HG02870 (cell line): Measurements from ENCODE around the gene USP20.
A peak's percentile ranks its signal among the peaks of the same experiment; 100 is the strongest.

Experiments
- ATAC-seq: cut with Tn5 transposase; IDR thresholded peaks from one replicate; pipeline ENCODE4 v1.9.1; 2021; ENCODE audit warnings: mild to moderate bottlenecking, moderate library complexity; ENCODE audit not compliant: unreplicated experiment

Gene USP20

GRCh38 chr9:129822898-129823541 is 12.2 kb upstream of the USP20 start:
- ATAC-seq = no peak

GRCh38 chr9:129823542-129823934 is 11.7 kb upstream of the USP20 start:
- no peak for ATAC-seq

DNA sequence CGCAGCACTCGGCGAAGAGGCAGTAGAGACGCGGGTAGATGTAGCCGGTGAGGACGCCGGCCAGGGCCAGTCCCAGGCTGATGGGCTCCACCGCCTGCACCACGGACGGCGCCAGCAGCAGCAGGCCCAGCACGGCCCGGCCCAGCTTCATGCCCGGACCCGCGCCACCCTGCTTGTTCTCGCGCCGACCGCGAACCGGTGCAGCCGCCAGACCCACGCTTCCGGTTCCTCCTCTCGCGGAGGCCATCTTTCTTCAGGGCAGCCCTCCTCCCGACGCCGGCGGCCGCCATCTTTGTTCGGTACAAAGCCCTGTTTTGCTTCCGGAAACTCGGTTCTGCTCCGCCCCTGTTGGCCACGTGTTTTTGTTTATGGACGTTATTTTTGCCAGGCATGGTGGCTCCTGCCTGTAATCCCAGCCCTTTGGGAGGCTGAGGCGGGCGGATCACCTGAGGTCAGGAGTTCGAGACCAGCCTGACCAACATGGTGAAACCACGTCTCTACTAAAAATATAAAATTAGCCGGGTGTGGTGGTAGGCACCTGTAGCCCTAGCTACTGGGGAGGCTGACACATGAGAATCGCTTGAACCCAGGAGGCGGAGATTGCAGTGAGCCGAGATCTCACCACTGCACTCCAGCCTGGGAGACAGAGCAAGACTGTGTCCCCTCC is 11.2 kb upstream of the USP20 start, which contains the start of gene TOR1A:
Gene TOR1A, minus strand, starts transcription at position 202 of the 667 bp plus-strand sequence. Its CDS starts 51 bp downstream, at position 151.
- ATAC-seq = peak; percentile 88

DNA sequence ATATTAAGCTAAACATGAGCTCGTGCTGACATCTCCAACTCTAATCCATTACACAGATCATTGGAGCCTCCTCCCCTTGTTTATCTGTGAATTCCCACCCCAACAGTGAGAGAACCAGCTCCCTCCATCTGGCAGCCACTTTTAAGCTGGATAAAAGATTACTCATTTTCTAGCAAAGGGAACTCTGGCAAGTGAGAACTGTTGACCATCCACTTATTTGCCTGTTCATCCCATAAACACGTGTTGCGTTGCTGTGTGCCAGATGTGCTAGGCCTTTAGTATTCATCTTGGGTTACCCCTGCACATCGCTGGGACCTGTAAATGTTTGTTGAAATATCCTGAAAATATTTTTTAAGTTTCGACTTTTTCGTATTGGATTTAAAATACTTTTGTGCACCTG is 8.9 kb upstream of the USP20 start:
- ATAC-seq = no peak

DNA sequence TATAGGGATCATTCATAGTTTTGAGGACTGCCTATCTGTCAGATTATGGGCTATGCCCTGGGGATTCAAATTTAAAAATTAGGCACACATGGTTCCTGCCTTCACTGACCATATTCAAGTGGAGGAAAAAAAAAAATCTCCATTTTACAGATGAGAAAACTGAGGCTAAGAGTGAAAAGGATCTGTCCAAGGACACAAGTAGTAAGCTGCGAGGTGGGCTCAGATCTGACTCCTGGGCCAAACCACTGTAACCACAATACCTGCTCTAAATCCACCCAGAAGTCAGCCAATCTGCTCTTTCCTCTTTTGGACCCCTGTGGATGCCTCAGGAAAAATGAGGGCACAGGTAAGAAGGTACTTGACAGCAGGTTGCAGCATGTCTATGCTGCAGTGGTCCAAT is 8.5 kb upstream of the USP20 start:
- ATAC-seq = no peak

DNA sequence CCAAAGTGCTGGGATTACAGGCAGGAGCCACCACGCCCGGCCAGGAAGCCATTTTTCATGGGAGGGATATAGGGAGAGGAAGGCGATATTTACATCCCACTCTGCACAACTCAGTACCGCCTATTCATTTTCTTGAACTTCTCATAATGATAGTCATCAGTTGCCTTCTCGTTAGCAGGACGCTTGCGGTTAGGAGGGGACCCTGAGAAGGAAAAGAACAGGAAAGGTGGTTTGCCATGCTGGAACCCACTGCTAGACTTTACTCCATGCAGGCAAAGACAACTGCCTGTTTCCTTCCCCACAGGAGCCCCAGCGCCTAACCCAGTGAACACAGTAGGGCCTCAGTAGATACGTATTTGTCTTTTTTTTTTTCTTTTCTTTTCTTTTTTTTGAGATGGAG is 7.2 kb upstream of the USP20 start:
- no peak for ATAC-seq

- no peak for ATAC-seq
These were observed 6.3 kb upstream of the USP20 start for GRCh38 chr9:129828969-129829368.

GRCh38 chr9:129832982-129833381 is 2.3 kb upstream of the USP20 start:
- ATAC-seq = no peak

DNA sequence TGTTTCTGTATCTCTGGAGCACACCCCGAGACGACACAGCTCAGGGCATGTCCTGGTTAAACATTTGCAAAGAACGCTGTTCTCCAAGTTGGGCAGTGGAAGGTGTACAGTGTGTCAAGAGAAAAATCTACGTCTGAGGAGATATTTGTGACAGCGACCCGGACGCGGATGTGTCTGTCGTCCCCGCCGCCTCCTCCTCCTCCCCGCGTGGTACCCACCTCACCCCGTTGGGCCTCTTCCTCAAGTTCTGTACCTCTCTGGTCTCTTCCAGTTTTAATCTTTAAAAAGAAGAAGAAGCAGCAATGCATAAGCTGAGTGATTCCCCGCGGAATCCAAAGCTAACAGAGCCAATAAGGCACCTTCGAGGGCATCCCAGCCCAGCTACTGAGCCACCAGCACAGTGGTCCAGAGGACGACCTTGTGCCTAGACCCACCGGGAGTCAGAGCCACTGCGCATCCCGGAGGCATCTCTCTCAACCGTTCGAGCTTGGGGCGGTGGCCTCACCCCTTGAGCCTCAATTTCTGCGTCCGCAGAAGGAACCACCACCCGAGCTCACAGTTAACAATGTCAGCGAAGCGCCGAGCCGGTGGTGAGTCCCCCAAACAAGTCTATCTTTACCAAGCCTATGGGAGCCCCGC is 650 bp upstream of the USP20 start:
- peak; percentile 20 for ATAC-seq

GRCh38 chr9:129835860-129836223 is 584 bp downstream of the USP20 start:
- no peak for ATAC-seq

- no peak for ATAC-seq
These were observed 1.2 kb downstream of the USP20 start for GRCh38 chr9:129836311-129837007.

DNA sequence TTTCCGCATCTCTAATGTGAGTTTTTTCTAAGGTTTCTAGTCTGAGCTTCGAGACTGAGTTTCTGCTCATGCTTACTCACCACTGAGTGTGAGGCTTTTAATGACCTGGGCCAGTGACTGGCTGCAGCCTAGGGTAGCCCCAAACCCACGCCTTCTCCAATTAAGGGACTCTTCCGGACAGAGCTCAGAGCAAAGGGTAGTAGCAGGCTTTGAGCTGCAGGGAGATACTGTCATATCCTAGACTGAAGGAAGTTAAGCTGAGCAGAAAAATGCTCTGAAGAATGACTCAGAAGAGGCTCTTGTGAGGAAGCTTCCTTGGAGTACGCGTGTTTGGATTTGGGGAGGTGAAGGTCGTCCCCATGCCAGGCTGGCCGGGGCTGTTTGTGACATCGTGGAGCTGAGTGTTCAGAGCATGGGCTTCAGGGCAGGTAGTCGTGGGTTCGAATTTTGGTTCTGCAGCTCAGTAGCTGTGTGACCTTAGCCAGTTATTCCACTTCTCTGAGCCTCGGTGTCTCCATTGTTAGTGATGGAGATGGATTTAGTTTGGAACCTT is 3.5 kb downstream of the USP20 start:
- ATAC-seq = no peak

- no peak for ATAC-seq
These were observed 4.2 kb downstream of the USP20 start for GRCh38 chr9:129839324-129840023.

- no peak for ATAC-seq
These were observed 4.8 kb downstream of the USP20 start for GRCh38 chr9:129840034-129840433.

DNA sequence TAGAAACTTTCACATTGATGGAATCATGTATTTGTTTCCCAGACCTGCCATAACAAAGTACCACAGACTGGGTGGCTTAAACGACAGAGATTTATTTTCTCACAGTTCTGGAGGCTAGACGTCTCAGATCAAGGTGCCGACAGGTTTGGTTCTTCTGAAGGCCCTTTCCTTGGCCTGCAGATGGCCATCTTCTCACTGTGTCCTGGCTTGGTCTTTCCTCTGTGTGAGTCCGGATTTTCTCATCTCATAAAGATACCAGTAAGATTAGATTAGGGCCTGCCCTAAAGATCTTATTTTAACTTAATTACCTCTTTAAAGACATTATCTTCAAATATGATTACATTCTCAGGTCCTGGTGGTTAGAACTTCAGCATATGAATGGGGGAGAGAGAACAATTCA is 5.8 kb downstream of the USP20 start:
- ATAC-seq = no peak

DNA sequence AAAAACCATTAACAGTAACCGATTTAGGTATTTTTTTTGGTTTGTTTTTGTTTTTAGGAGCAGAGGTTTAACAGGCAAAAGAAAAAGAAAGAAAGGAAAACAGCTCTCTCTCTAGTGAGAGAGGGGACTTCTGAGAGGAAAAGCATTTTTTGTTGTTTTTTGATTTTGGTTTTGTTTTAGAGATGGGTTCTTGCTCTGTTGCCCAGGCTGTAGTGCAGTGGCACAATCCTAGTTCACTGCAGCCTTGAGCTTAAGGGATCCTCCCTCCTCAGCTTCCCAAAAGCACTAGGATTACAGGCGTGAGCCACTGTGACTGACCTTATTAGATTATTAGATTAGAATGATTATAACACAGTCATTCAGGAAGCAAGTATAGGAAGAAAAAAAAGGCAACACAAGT is 10.1 kb downstream of the USP20 start:
- ATAC-seq = no peak

- ATAC-seq = no peak
These were observed 13.6 kb downstream of the USP20 start for GRCh38 chr9:129848712-129849441.

GRCh38 chr9:129849901-129850300 is 14.6 kb downstream of the USP20 start:
- no peak for ATAC-seq

DNA sequence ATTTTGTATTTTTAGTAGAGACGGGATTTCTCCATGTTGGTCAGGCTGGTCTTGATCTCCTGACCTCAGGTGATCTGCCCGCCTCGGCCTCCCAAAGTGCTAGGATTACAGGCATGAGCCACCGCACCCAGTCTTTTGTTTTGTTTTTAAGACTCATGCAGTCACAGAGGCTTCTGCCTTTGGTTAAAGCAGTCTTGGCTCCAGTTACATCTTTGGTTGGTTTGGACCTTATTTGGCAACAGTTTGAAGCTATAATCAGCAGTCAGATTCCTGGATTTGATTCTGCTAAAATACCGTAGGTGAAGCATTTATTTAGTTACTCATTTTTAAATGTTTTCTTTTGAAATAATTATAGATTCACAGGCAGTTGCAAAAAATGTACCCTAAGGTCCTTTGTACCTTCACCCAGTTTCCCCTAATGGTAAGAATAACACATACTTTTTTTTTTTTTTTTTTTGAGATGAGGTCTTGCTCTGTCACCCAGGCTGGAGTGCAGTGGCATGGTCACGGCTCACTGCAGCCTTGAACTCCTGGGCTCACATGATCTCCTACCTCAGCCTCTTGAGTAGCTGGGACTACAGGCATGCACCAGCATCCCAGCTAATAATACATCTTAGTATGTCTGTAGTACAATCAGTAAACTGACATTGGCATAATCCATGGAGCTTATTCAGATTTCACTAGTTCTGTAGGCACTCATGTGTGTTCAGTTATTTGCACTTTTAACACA is 15.7 kb downstream of the USP20 start:
- no peak for ATAC-seq
